NCI-H526 treated with DMSO at 0.1 percent for 48 hours (cell line): ENCODE data around the gene ZNF511.

ENCODE experiments used
- DNase-seq: peaks from one replicate; lab custom pipeline; 2025; lab: John Stamatoyannopoulos, UW

The ZNF511 gene

DNA sequence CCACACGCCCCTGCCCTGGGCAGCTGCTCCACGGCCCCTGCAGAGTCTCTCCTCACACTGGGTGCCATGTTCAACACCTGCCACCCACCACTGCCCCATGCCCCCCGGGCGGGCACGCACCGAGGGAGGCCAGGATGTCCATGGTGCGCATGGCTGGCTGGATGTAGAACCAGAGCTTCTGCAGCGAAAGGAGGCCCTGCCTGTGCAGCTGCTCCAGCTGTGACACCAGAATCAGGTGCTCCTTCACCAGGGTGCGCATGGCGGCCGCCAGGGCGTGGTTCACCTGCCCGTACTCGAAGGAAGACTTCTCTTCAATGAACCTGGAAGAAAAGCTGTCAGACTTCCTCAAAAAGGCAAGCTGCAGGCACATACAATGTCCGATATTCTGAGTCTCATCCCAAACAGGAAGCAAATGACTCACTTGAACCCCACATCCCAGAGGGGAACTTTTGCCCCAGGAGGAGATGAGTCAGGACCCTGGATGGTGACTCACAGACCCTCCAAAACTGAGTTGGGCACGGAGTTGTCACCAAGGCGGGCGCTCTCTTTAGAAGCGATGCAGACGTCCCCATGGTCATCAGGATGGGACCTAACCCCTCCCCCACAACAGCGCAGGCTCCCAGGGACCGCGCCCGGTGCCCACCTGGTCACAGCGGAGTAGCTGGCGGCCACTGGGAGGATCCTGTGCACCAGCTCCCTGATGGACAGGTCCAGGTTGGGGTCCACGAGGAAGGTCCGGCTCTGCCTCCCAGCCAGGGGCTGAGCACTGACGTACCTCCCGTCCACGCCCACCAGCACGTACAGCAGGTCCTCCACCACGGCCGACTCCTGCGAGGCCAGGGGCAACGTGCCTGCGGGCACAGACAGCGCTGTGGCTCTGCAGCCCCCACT, 15.6 kb upstream of the ZNF511 start:
- DNase-seq: no peak

- DNase-seq: no peak
These were observed 14.9 kb upstream of the ZNF511 start for GRCh38 chr10:133293810-133294119.

DNA sequence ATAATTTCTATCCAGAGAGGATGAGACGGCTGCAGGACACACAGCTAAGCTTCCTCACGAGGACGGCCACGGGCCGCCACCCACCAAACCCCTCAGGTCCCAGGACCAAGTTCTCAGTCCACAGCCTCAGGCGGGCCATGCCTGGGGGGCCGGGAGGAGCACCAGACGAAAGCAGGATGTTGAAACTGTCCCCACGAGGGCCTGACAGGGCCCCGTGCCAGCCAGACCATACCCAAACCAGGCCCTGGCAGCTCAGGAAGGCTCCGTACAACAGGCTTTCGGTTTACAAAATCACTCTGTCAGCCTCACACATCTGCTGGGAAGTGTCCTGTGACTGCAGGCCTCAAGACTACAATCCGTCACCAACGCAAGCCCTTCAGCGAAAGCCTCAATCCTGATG, 14.5 kb upstream of the ZNF511 start:
- DNase-seq: no peak

DNA sequence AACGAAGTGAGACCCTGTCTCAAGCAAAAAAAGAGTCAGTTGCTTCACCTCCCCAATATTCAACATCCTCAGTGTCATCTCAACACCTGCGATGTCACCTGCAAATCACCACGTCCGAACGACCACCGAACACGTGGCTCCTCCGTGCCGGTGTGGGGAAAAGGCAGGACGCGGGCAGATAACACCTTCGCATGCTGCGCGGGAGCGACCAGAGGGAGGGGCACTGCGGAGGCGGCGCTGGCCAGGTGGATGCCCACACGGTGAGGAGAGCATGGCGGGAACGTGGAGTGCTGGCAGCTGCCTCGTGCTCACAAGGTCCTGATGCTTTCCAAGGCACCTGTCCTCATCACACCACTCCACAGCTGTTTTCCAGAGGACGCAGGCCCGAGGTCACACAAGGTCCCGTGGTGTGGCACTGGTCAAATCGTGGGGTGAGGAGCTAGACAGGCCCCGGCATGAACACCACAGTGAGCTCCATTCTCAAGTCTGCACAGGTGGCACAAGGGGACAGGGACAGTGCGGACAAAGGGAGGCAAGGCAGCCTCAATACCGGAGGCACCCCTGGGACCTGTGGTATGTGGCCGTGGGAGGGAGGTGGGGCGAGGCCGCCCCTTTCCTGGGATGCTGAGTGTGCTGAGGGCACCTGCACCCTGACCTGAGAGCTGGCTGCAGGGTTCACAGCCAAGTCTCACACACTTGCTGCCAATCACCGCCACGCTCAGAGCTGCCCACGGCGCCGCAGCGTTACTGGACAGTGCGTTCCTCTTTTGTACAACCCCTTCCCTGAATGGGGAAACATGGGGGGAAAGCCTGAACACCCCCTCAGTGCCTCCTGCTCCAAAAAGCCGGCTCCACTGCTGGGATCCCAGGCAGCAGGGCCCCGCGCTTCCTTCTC, 13.0 kb upstream of the ZNF511 start:
- no peak for DNase-seq

GRCh38 chr10:133297504-133297903, 11.2 kb upstream of the ZNF511 start:
- no peak for DNase-seq

- DNase-seq: no peak
These were observed 10.2 kb upstream of the ZNF511 start for GRCh38 chr10:133298466-133298865.

GRCh38 chr10:133299224-133299623, 9.5 kb upstream of the ZNF511 start:
- DNase-seq: no peak

DNA sequence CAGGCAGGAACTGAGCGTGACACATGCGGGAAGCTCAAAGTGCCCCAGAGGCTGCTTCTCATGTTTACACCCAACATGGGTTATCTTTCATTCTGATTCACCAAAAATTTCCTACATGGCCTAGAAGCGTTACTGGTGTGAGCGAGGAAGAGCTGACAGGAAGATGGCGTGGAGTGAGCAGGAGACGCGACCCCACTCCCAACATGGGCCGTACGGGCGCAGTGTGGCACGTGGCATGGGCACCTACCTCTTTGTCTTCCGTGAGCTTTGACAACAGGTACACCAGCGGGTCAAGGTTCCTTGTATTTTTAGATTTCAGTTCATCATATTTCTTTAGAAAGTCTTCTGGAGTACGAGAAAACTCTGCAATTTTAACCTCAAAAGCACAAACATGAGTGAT, 9.0 kb upstream of the ZNF511 start:
- DNase-seq: no peak

GRCh38 chr10:133302230-133302629, 6.5 kb upstream of the ZNF511 start:
- no peak for DNase-seq

DNA sequence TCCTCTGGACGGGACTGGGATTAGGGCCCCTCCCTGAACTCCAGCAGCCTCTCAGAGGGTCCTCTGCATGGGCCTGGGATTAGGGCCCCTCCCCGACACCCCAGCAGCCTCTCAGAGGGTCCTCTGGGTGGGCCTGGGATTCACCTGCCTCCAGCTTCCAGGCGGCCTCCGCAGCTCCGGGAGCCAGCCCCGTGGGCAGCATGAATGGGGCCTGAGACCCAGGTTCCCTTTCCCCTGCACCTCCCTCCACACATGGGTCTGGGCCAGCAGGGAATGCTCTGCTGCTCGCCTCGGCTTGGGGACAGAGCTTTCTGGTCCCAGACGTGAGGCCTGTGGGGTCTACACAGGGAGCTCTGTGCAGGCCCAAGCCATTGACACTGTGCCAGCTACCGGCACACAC, 5.5 kb upstream of the ZNF511 start:
- no peak for DNase-seq

GRCh38 chr10:133306097-133306476, 2.6 kb upstream of the ZNF511 start:
- no peak for DNase-seq

DNA sequence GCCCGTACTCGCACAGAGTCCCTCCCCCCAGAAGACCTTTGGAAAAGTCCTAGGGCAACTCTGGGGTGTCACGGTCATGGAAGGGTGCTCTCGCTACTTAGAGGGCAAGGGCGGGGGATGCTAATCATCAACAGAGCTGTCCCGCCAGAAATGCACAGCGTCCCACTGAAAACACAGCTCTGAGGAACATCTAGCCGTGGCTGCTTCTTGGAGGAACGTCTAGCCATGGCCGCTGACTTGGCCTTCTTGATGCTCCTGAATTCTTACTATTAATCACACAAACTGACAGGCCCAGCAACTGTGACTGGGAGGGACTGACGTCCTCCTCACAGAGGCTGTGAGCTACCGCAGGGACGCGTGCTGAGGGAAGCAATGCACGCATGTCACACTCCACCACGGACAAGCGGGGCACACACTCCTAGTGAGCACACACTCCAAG, 1.8 kb upstream of the ZNF511 start:
- DNase-seq: no peak

- peak; percentile 60 for DNase-seq
These were observed 816 bp upstream of the ZNF511 start for GRCh38 chr10:133307776-133308420.

DNA sequence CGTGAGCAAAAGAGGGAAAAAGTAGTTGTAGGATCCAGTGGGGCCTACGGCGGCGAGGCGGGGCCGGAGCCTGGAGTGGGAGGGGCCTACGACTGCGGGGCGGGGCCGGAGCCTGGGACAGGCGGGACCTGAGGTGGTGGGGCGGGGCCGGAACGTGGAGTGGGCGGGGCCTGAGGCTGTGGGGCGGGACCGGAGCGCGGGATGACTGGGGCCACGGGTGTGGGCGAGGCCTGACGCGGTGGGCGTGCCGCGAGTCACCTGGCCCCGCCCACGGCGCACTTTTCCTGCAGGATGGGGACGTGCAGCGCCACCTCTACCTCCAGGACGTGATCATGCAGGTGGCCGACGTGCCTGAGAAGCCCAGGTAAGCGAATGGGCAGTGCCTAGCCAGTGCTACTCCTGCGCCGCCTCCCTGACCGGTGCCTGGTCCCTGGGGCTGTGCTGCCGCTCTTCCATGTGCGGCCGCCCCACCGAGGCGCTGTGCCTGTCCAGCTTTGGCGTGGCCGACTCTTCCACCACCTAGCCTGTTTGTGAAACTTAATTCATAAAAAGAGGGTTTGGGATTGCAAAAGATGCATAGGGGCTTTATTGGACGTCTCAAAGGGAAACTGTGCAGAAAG, 496 bp downstream of the ZNF511 start:
- DNase-seq: peak; percentile 83

DNA sequence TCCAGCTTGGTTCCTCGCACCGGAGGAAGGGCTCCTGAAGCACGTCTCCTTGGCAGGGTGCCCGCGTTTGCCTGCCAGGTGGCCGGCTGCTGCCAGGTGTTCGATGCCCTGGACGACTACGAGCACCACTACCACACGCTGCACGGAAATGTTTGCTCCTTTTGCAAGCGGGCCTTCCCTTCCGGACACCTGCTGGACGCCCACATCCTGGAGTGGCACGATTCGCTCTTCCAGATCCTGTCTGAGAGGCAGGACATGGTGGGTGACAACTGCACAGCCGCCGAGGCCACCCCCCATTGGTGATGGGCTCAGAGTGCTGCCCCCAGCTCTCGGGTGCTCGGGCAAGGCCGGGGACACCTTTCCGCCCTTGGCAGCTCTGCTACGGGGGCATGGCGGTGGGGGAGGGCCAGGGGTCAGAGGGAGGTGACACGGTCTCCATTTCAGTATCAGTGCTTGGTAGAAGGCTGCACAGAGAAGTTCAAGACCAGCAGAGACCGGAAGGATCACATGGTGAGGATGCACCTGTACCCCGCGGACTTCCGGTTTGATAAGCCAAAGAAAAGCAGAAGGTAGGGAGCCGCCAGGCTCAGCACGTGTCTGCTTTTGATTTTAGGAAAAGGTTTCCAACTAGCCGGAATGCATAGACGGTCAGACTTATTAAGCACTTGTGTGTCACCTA, 1.1 kb downstream of the ZNF511 start:
- no peak for DNase-seq

- no peak for DNase-seq
These were observed 1.7 kb downstream of the ZNF511 start for GRCh38 chr10:133310399-133310755.

- no peak for DNase-seq
These were observed 2.1 kb downstream of the ZNF511 start for GRCh38 chr10:133310789-133311188.

DNA sequence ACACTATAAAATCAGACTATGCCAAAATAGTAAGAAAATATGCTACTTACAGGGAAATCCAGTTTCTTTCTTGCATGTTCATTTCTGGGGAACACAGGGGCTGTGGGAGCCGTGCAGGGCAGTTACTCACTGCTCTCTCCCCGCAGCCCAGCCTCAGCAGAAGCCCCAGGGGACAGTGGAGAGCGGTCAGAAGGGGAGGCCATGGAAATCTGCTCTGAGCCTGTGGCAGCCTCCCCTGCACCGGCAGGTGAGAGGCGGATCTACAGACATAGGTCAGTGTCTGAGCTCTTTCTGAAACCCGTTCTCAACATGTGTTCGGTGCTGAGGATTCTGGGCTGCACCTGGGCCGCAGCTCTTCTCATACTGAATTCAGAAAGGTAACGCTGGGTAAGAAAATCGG, 2.9 kb downstream of the ZNF511 start:
- DNase-seq: no peak

DNA sequence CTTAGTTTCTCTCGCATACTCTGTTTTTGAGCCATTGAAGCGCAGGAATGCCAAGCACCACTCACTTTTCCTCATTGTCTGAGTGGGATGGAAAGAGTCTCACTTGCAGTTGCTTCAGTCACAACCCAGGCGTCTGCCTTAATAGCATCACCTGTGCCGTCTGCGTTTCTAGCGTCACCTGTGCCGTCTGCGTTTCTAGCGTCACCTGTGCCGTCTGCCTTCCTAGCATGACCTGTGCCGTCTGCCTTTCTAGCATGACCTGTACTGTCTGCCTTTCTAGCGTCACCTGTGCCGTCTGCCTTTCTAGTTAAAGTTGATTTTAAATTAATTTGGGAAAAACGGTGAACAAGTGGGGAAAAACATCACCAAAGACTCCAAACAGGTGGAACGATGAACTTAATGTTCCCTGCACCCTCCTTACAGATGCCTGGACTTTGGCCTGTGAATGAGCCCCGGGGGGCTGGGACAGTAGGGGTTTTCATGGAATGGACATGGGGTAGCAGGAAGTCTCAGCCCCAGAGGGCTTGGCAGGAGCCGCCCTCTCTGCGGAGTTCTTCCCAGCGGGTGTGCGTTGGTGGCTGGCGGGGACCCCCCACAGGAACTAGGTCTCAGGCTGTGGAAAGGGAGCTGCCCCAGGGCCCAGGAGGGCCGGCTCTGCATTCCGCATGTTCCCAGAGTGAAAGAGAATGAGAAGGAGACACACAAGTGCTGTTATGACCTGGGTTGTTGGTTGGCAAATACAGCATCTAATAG, 3.5 kb downstream of the ZNF511 start:
- DNase-seq: no peak

- DNase-seq: no peak
These were observed 4.0 kb downstream of the ZNF511 start for GRCh38 chr10:133312769-133313145.

GRCh38 chr10:133313192-133313591, 4.5 kb downstream of the ZNF511 start:
- no peak for DNase-seq
